PFSK-1 (cell line): ENCODE data around the gene CDK13.

Experiments used
- FOXP2 ChIP-seq: optimal IDR thresholded peaks from 2 replicates; pipeline ENCODE3; 2011; ENCODE audit warnings: borderline replicate concordance, control low read depth, inconsistent platforms; ENCODE audit not compliant: insufficient read depth; ENCODE audit errors: extremely low read length, extremely low read depth
- POLR2AphosphoS5 ChIP-seq: IDR thresholded peaks from 2 replicates; pipeline ENCODE4 v1.6.1; 2012; ENCODE audit warnings: low read depth, mild to moderate bottlenecking, control low read depth, low read length, moderate library complexity
- REST ChIP-seq, 2 experiments: IDR thresholded peaks; 2 replicates each; pipeline versions ENCODE4 v1.6.1 to v1.8.0; 2011 to 2012; ENCODE audit warnings: low read depth in 2 of 2, low read length in 2 of 2, control low read depth in 1 of 2, inconsistent platforms in 1 of 2, mild to moderate bottlenecking in 1 of 2, moderate library complexity in 1 of 2; ENCODE audit not compliant: insufficient read depth in 1 of 2
- SIN3A ChIP-seq: IDR thresholded peaks from 2 replicates; pipeline ENCODE4 v1.6.1; 2012; ENCODE audit warnings: mild to moderate bottlenecking, low read length, moderate library complexity, borderline replicate concordance; ENCODE audit not compliant: insufficient read depth
- TAF1 ChIP-seq: IDR thresholded peaks from 2 replicates; pipeline ENCODE4 v1.6.1; 2012; ENCODE audit warnings: low read length, control low read depth, borderline replicate concordance; ENCODE audit not compliant: insufficient read depth

CDK13 gene

GRCh38 chr7:39952374-39952773, 2.3 kb downstream of the CDK13 start:
- TF ChIP-seq SIN3A = no peak
- no peak for TF ChIP-seq FOXP2
- TF ChIP-seq TAF1 = no peak
- no peak for TF ChIP-seq POLR2AphosphoS5
- TF ChIP-seq REST (IDR thresholded peaks at IDR 0.05; ENCODE audit: insufficient read depth in 1 of 2, low read depth in 2 of 2, low read length in 2 of 2) = no peak

DNA sequence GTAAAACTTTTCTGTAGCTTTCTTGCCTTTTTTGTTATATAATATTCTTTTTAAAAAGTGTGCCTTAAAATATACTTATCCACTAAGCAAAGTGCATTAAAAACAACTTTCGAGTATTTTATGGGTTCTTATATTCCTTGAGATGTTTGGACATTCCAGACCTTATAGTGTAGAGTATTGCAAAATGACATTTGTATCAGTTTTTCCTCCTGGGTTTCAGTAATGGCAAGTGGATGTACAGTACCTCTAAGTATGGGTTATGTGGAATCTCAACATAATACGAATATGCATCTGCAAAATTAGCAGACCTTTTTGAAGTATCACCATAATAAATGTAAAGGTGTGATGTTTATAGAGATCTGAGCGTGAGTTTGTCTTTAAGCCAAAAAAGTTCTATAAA, 2.7 kb downstream of the CDK13 start:
- no peak for TF ChIP-seq FOXP2
- TF ChIP-seq POLR2AphosphoS5 = no peak
- no peak for TF ChIP-seq REST (IDR thresholded peaks at IDR 0.05; ENCODE audit: insufficient read depth in 1 of 2, low read depth in 2 of 2, low read length in 2 of 2)
- TF ChIP-seq TAF1 = no peak
- no peak for TF ChIP-seq SIN3A

- no peak for TF ChIP-seq REST (IDR thresholded peaks at IDR 0.05; ENCODE audit: insufficient read depth in 1 of 2, low read depth in 2 of 2, low read length in 2 of 2)
These were observed 4.6 kb downstream of the CDK13 start for GRCh38 chr7:39954694-39955093.

GRCh38 chr7:39958038-39958437, 8.0 kb downstream of the CDK13 start:
- TF ChIP-seq REST (IDR thresholded peaks at IDR 0.05; ENCODE audit: insufficient read depth in 1 of 2, low read depth in 2 of 2, low read length in 2 of 2) (no peak), TAF1 (no peak), SIN3A (no peak), POLR2AphosphoS5 (no peak), FOXP2 (no peak)

- TF ChIP-seq REST (IDR thresholded peaks at IDR 0.05; ENCODE audit: insufficient read depth in 1 of 2, low read depth in 2 of 2, low read length in 2 of 2) (no peak), FOXP2 (no peak), SIN3A (no peak), POLR2AphosphoS5 (no peak), TAF1 (no peak)
These were observed 17.5 kb downstream of the CDK13 start for GRCh38 chr7:39967406-39968161.
